ENCODE data around the gene INTS14. TPM values are rescaled to one million over a fixed set of nuclear protein-coding genes. Genes with fewer than 3 reads are reported as not detected.

The INTS14 gene
- total RNA-seq, 1 experiment from 2014 or later, result 28.3 TPM

DNA sequence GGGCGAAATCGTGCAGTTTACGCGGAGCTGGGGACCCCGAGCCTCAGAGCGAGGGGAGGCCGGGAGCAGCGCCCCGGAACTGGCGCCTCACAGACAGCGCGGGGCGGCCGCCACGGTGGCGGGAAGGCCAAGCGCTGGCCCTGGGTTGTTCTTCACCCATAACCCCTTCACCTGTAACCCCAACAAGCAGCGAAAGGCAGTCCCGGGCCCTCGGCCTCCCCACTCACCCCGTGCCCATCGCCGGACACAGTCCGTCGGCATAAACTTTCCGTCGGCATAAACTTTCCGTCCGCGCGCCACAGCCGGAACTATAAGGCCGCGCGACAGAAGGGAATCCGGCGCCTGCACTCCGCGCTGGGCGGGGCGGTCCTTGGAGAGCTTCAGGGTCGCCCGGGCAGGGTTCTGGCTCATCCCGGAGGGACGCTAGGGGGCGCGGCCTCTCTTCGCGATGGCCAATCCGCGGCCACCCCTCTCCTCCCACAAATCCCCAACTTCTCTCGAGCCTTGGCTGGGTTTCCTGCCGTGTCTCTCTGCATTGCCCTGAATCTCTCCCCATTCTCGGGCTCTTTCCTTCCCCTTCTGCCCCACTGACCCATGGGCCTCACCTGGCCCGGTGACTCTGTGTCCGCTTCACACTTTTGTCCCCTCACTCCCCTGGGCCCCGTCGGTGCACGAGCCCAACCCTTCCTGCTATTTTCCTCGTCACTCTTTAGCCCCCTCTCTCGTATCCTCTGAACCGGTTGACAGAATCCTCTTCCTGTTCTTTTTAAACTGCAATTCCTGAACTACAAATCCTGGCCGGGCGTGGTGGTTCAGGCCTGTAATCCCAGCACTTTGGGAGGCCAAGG is at the start of gene INTS14 (continued):
- TF ChIP-seq ZNF121 (CRISPR knock-in tag; IDR thresholded peaks at IDR 0.05) (0 out of 2 replicates have a peak, but pooled peaks have one; percentile 4), GABPB1 (CRISPR knock-in tag; IDR thresholded peaks at IDR 0.05) (peak; percentile 88), CREM (CRISPR knock-in tag; IDR thresholded peaks at IDR 0.05) (0 out of 2 replicates have a peak, but pooled peaks have one; percentile 79), NFATC4 (CRISPR knock-in tag; IDR thresholded peaks at IDR 0.05) (no peak), FOXP1 (CRISPR knock-in tag; IDR thresholded peaks at IDR 0.05; ENCODE audit: borderline replicate concordance) (peak; percentile 93; the same call in 1 of the 2 replicates), FOXK1 (CRISPR knock-in tag; IDR thresholded peaks at IDR 0.05) (peak; percentile 95)
- TF ChIP-seq, protein P1, sequence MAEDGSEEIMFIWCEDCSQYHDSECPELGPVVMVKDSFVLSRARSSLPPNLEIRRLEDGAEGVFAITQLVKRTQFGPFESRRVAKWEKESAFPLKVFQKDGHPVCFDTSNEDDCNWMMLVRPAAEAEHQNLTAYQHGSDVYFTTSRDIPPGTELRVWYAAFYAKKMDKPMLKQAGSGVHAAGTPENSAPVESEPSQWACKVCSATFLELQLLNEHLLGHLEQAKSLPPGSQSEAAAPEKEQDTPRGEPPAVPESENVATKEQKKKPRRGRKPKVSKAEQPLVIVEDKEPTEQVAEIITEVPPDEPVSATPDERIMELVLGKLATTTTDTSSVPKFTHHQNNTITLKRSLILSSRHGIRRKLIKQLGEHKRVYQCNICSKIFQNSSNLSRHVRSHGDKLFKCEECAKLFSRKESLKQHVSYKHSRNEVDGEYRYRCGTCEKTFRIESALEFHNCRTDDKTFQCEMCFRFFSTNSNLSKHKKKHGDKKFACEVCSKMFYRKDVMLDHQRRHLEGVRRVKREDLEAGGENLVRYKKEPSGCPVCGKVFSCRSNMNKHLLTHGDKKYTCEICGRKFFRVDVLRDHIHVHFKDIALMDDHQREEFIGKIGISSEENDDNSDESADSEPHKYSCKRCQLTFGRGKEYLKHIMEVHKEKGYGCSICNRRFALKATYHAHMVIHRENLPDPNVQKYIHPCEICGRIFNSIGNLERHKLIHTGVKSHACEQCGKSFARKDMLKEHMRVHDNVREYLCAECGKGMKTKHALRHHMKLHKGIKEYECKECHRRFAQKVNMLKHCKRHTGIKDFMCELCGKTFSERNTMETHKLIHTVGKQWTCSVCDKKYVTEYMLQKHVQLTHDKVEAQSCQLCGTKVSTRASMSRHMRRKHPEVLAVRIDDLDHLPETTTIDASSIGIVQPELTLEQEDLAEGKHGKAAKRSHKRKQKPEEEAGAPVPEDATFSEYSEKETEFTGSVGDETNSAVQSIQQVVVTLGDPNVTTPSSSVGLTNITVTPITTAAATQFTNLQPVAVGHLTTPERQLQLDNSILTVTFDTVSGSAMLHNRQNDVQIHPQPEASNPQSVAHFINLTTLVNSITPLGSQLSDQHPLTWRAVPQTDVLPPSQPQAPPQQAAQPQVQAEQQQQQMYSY (CRISPR knock-in tag; IDR thresholded peaks at IDR 0.05), result no peak
- TF ChIP-seq, protein P2, sequence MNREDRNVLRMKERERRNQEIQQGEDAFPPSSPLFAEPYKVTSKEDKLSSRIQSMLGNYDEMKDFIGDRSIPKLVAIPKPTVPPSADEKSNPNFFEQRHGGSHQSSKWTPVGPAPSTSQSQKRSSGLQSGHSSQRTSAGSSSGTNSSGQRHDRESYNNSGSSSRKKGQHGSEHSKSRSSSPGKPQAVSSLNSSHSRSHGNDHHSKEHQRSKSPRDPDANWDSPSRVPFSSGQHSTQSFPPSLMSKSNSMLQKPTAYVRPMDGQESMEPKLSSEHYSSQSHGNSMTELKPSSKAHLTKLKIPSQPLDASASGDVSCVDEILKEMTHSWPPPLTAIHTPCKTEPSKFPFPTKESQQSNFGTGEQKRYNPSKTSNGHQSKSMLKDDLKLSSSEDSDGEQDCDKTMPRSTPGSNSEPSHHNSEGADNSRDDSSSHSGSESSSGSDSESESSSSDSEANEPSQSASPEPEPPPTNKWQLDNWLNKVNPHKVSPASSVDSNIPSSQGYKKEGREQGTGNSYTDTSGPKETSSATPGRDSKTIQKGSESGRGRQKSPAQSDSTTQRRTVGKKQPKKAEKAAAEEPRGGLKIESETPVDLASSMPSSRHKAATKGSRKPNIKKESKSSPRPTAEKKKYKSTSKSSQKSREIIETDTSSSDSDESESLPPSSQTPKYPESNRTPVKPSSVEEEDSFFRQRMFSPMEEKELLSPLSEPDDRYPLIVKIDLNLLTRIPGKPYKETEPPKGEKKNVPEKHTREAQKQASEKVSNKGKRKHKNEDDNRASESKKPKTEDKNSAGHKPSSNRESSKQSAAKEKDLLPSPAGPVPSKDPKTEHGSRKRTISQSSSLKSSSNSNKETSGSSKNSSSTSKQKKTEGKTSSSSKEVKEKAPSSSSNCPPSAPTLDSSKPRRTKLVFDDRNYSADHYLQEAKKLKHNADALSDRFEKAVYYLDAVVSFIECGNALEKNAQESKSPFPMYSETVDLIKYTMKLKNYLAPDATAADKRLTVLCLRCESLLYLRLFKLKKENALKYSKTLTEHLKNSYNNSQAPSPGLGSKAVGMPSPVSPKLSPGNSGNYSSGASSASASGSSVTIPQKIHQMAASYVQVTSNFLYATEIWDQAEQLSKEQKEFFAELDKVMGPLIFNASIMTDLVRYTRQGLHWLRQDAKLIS (CRISPR knock-in tag; IDR thresholded peaks at IDR 0.05; ENCODE audit: borderline replicate concordance), result peak; percentile 54; the same call in 1 of the 2 replicates

DNA sequence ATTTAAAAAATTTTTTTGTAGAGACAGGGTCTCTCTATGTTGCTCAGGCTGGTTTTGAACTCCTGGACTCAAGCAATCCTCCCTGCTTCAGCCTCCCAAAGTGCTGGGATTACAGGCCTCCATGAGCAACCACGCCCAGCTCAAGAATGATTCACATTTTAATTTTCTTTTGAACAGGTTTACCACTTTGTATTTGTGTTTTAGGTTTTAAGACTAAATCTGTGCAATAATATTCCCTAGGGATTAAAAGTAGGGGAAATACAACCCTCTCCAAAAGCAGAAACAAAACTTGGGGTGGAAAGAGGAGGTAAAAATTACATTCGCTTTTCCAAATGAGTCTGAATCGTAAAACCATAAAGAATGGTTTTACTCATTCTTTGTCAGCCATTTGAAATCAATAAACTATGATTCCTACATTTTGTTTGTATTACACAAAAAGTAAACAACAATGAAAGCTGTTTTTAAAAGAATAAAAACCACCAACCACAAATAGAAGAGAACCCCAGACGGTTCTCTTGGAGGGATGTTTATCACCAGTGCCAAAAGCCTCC is 48.6 kb upstream of the INTS14 start:
- no peaks in the 10 kb centered on the region for H3K36me3 Mint-ChIP-seq
- H3K4me3 Mint-ChIP-seq, result no peak overlapping the region
- DNase-seq (ENCODE audit: low spot score) (no peak), ATAC-seq (no peak)
- ChIA-PET POLR2A (interaction anchor here (0.7 kb wide), 1 partner anchor 126 kb away, joined by 4 read pairs; no protein-coding TSS in a partner anchor), CTCF (interaction anchor here (1.0 kb wide), 1 partner anchor 165 kb away, joined by 3 read pairs; no protein-coding TSS in a partner anchor)
- no peaks in the 10 kb centered on the region for H3K4me1 Mint-ChIP-seq
- no peaks in the 10 kb centered on the region for H3K9me3 Mint-ChIP-seq
- no peaks in the 10 kb centered on the region for H3K27me3 Mint-ChIP-seq (ENCODE audit: low read depth)
- no peak overlapping the region for H3K27ac Mint-ChIP-seq
- TF ChIP-seq, protein P3, sequence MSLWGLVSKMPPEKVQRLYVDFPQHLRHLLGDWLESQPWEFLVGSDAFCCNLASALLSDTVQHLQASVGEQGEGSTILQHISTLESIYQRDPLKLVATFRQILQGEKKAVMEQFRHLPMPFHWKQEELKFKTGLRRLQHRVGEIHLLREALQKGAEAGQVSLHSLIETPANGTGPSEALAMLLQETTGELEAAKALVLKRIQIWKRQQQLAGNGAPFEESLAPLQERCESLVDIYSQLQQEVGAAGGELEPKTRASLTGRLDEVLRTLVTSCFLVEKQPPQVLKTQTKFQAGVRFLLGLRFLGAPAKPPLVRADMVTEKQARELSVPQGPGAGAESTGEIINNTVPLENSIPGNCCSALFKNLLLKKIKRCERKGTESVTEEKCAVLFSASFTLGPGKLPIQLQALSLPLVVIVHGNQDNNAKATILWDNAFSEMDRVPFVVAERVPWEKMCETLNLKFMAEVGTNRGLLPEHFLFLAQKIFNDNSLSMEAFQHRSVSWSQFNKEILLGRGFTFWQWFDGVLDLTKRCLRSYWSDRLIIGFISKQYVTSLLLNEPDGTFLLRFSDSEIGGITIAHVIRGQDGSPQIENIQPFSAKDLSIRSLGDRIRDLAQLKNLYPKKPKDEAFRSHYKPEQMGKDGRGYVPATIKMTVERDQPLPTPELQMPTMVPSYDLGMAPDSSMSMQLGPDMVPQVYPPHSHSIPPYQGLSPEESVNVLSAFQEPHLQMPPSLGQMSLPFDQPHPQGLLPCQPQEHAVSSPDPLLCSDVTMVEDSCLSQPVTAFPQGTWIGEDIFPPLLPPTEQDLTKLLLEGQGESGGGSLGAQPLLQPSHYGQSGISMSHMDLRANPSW (CRISPR knock-in tag; conservative IDR thresholded peaks at IDR 0.05; ENCODE audit: low read depth), result no peak
- TF ChIP-seq, protein P4, sequence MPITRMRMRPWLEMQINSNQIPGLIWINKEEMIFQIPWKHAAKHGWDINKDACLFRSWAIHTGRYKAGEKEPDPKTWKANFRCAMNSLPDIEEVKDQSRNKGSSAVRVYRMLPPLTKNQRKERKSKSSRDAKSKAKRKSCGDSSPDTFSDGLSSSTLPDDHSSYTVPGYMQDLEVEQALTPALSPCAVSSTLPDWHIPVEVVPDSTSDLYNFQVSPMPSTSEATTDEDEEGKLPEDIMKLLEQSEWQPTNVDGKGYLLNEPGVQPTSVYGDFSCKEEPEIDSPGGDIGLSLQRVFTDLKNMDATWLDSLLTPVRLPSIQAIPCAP (CRISPR knock-in tag; IDR thresholded peaks at IDR 0.05), result no peak
- TF ChIP-seq, protein P5, sequence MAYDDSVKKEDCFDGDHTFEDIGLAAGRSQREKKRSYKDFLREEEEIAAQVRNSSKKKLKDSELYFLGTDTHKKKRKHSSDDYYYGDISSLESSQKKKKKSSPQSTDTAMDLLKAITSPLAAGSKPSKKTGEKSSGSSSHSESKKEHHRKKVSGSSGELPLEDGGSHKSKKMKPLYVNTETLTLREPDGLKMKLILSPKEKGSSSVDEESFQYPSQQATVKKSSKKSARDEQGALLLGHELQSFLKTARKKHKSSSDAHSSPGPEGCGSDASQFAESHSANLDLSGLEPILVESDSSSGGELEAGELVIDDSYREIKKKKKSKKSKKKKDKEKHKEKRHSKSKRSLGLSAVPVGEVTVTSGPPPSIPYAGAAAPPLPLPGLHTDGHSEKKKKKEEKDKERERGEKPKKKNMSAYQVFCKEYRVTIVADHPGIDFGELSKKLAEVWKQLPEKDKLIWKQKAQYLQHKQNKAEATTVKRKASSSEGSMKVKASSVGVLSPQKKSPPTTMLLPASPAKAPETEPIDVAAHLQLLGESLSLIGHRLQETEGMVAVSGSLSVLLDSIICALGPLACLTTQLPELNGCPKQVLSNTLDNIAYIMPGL (CRISPR knock-in tag; IDR thresholded peaks at IDR 0.05), result no peak
- TF ChIP-seq CREM (CRISPR knock-in tag; IDR thresholded peaks at IDR 0.05), result no peak
- TF ChIP-seq, protein P6, sequence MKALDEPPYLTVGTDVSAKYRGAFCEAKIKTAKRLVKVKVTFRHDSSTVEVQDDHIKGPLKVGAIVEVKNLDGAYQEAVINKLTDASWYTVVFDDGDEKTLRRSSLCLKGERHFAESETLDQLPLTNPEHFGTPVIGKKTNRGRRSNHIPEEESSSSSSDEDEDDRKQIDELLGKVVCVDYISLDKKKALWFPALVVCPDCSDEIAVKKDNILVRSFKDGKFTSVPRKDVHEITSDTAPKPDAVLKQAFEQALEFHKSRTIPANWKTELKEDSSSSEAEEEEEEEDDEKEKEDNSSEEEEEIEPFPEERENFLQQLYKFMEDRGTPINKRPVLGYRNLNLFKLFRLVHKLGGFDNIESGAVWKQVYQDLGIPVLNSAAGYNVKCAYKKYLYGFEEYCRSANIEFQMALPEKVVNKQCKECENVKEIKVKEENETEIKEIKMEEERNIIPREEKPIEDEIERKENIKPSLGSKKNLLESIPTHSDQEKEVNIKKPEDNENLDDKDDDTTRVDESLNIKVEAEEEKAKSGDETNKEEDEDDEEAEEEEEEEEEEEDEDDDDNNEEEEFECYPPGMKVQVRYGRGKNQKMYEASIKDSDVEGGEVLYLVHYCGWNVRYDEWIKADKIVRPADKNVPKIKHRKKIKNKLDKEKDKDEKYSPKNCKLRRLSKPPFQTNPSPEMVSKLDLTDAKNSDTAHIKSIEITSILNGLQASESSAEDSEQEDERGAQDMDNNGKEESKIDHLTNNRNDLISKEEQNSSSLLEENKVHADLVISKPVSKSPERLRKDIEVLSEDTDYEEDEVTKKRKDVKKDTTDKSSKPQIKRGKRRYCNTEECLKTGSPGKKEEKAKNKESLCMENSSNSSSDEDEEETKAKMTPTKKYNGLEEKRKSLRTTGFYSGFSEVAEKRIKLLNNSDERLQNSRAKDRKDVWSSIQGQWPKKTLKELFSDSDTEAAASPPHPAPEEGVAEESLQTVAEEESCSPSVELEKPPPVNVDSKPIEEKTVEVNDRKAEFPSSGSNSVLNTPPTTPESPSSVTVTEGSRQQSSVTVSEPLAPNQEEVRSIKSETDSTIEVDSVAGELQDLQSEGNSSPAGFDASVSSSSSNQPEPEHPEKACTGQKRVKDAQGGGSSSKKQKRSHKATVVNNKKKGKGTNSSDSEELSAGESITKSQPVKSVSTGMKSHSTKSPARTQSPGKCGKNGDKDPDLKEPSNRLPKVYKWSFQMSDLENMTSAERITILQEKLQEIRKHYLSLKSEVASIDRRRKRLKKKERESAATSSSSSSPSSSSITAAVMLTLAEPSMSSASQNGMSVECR (CRISPR knock-in tag; IDR thresholded peaks at IDR 0.05; ENCODE audit: borderline replicate concordance), result no peak
- TF ChIP-seq NFYB (CRISPR knock-in tag; conservative IDR thresholded peaks at IDR 0.05; ENCODE audit: low read depth), result no peak
